Thyroid gland (tissue), 4 donors: ENCODE results near the gene OGFRL1. TPM values are rescaled to one million over a fixed set of nuclear protein-coding genes. Genes with fewer than 3 reads are reported as not detected.

Source experiments
- DNase-seq, 2 donors: peaks; one replicate each; pipeline ENCODE4 v3.0.0-alpha.2; 2019
- H3K27ac ChIP-seq, 3 donors: fragments of 200-600 bp; sonication (generic); 1 replicate in 2 of 3; 2 replicates in 1 of 3; pipeline ENCODE4 v1.5.1; 2016 to 2019; ENCODE audit warnings: mild to moderate bottlenecking in 1 of 3, moderate library complexity in 1 of 3
- H3K27me3 ChIP-seq: fragments of 200-600 bp; sonication (generic); one replicate; pipeline ENCODE4 v1.5.1; 2019
- H3K36me3 ChIP-seq, 2 donors: fragments of 200-600 bp; sonication (generic); one replicate each; pipeline ENCODE4 v1.5.1; 2016 to 2019
- H3K4me1 ChIP-seq, 2 donors: fragments of 200-600 bp; sonication (generic); one replicate each; pipeline ENCODE4 v1.5.1; 2017 to 2019
- H3K4me3 ChIP-seq, 3 donors: fragments of 200-600 bp; sonication (generic); replicated peaks in 1 of 3; 1 replicate in 2 of 3; 2 replicates in 1 of 3; pipeline ENCODE4 v1.5.1; 2016; ENCODE audit warnings: mild to moderate bottlenecking in 1 of 3
- H3K9me3 ChIP-seq: fragments of 200-600 bp; sonication (generic); one replicate; pipeline ENCODE4 v1.5.1; 2017
- POLR2A ChIP-seq, 2 donors: fragments of 450-650 bp; IDR thresholded peaks; one replicate each; pipeline ENCODE4 v1.6.1; 2017; ENCODE audit warnings: antibody characterized with exemption in 2 of 2, mild to moderate bottlenecking in 2 of 2, moderate library complexity in 1 of 2
- WGBS, 2 donors: methylation state at CpG; one replicate each; pipeline ENCODE4 v1.1.5; 2017; 5-methylcytosine and 5-hydroxymethylcytosine counted together
- intact Hi-C: fragments of 100-400 bp; cut with DNase I; formaldehyde crosslinking; loops from one replicate; pipeline ENCODE4 v1.15.1; 2023
- total RNA-seq, 4 donors: library from RNA; depleted of rRNA; stranded (reverse); fragments of >200 nt; gene quantifications; one replicate each; pipeline ENCODE4 v1.2.3, GENCODE V29; 2016
- TF ChIP-seq, protein P1 (sequence below), 6 experiments: fragments of 200-600 bp in 3 of 6; fragments of 450-650 bp in 3 of 6; sonication (generic) in 3 of 6; IDR thresholded peaks; one replicate each; pipeline ENCODE4 v1.5.1; 2016 to 2019; ENCODE audit warnings: antibody characterized with exemption in 6 of 6, mild to moderate bottlenecking in 2 of 6, inconsistent platforms in 1 of 6, moderate library complexity in 1 of 6

Gene OGFRL1
- total RNA-seq, 4 donors from 2014 or later = 12.1 to 27.3 (median 18.0) TPM

DNA sequence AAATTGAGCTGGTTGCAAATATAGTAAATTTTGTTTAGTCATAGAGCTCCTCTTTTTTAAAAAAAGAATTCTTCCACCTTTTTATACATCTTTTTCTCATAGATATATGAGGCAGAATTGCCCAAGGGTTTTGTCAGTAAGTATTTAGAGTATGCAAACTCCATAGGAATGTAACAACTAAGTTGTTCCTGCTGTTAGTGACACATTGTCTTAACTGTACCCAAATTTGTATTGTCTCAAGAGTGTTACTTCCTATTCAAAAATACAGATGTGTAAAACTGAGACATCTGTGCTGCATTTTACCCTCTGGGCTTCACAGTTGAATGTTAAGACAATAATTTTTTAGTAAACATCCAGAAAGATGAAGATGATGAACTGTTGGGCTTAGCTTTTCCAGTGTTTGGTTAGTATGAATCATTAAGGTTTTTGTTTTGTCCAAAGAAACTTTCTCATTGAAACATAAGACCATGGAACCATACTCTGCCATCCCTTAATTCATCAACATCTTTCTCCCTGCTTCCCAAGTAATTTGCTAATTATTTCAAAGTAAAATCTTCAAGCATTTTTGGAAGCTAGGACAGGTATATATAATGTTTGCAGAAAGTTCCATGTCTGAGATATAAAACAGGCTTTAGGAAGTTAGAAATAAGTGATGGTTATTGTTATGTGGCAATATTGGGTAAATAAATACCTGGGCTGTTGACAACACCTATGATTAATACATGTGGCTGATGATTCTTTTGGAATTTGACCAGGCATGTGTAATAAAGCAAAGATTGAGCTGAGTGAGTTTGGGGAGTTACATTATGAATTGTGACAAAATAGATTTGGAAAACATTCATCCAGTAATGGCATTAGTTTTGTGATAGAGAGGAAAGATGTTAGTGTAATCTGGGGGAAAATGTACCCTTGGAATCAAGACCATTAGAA lies 11.2 kb downstream of the OGFRL1 start:
- Histone ChIP-seq H3K9me3 (no peaks in the 10 kb centered on the region), H3K4me1 (no peaks in the 10 kb centered on the region), H3K36me3 (peaks cover 0 to 3% of the 10 kb centered on the region in 2 donors), H3K27ac (no peak overlapping the region), H3K4me3 (no peak overlapping the region), H3K27me3 (no peaks in the 10 kb centered on the region)
- intact Hi-C loops = no loop called here
- DNase-seq = no peak
- TF ChIP-seq POLR2A (IDR thresholded peaks at IDR 0.05) = no peak
- TF ChIP-seq, protein P1, sequence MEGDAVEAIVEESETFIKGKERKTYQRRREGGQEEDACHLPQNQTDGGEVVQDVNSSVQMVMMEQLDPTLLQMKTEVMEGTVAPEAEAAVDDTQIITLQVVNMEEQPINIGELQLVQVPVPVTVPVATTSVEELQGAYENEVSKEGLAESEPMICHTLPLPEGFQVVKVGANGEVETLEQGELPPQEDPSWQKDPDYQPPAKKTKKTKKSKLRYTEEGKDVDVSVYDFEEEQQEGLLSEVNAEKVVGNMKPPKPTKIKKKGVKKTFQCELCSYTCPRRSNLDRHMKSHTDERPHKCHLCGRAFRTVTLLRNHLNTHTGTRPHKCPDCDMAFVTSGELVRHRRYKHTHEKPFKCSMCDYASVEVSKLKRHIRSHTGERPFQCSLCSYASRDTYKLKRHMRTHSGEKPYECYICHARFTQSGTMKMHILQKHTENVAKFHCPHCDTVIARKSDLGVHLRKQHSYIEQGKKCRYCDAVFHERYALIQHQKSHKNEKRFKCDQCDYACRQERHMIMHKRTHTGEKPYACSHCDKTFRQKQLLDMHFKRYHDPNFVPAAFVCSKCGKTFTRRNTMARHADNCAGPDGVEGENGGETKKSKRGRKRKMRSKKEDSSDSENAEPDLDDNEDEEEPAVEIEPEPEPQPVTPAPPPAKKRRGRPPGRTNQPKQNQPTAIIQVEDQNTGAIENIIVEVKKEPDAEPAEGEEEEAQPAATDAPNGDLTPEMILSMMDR (IDR thresholded peaks at IDR 0.05) = no peak

DNA sequence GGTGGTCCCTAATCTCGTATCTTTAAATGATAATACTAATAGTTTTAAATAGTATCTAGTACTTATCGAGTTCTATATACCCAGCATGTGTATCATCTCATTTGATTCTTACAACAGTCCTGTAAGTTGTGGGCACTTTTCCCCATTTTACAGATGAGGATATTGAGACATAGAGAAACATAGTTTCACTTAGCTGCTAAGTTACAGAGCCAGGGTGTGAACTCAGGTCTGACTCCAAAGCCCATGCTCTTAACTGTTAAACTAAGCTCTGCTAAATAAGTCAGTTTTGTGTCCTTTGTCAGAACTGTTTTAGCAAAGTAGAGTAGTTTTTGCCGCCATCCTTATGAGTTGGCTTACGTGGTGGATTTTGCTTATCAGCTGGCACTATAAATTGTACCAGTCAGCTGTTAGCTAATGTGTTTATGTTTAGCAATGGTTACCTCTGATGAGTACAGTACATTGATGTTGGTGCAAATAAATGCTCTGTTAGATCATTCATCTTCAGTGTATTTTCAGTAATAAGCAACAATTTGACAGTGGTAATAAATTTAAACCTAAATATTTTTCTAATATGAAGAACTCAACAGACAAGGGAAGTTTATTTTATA lies 12.1 kb downstream of the OGFRL1 start:
- WGBS, 2 donors = 95 to 96% methylated on average over 4 of the region's 4 CpGs
- Histone ChIP-seq H3K9me3 (no peaks in the 10 kb centered on the region), H3K4me3 (no peak overlapping the region), H3K36me3 (peaks cover 0 to 3% of the 10 kb centered on the region in 2 donors), H3K4me1 (no peaks in the 10 kb centered on the region), H3K27me3 (no peaks in the 10 kb centered on the region), H3K27ac (no peak overlapping the region)
- no peak for DNase-seq
- intact Hi-C loops = no loop called here
- TF ChIP-seq, protein P1 (IDR thresholded peaks at IDR 0.05) = no peak
- no peak for TF ChIP-seq POLR2A (IDR thresholded peaks at IDR 0.05)

DNA sequence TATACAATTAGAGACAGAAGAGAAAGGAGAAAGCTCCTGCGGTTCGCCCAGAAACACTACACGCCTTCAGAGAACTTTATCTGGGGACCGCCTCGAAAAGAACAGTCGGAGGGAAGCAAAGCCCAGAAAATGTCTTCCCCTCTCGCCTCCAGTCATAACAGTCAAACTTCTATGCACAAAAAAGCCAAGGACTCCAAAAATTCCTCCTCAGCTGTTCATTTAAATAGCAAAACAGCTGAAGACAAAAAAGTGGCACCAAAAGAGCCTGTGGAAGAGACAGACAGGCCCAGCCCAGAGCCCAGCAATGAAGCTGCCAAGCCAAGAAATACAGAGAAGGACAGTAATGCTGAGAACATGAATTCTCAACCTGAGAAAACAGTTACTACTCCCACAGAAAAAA lies 12.9 kb downstream of the OGFRL1 start:
- Histone ChIP-seq H3K27me3 (no peaks in the 10 kb centered on the region), H3K27ac (no peak overlapping the region), H3K36me3 (peaks cover 0 to 3% of the 10 kb centered on the region in 2 donors), H3K4me1 (no peaks in the 10 kb centered on the region), H3K4me3 (no peak overlapping the region), H3K9me3 (no peaks in the 10 kb centered on the region)
- 92 to 96% methylated on average over 7 of the region's 7 CpGs for WGBS, 2 donors
- intact Hi-C loops = no loop called here
- DNase-seq = no peak
- no peak for TF ChIP-seq POLR2A (IDR thresholded peaks at IDR 0.05)
- TF ChIP-seq, protein P1 (IDR thresholded peaks at IDR 0.05) = no peak

GRCh38 chr6:71309656-71310055 lies 21.0 kb downstream of the OGFRL1 start:
- TF ChIP-seq, protein P1 (IDR thresholded peaks at IDR 0.05) = no peak
- TF ChIP-seq POLR2A (IDR thresholded peaks at IDR 0.05) = no peak
- no peaks in the 10 kb centered on the region for H3K27me3 ChIP-seq
- no peaks in the 10 kb centered on the region for H3K9me3 ChIP-seq
- no peaks in the 10 kb centered on the region for H3K4me1 ChIP-seq
- H3K27ac ChIP-seq = no peak overlapping the region
- intact Hi-C loops = no loop called here
- 75 to 85% methylated on average over 2 of the region's 2 CpGs for WGBS, 2 donors
- DNase-seq = no peak
- H3K36me3 ChIP-seq = no peaks in the 10 kb centered on the region
- no peak overlapping the region for H3K4me3 ChIP-seq

DNA sequence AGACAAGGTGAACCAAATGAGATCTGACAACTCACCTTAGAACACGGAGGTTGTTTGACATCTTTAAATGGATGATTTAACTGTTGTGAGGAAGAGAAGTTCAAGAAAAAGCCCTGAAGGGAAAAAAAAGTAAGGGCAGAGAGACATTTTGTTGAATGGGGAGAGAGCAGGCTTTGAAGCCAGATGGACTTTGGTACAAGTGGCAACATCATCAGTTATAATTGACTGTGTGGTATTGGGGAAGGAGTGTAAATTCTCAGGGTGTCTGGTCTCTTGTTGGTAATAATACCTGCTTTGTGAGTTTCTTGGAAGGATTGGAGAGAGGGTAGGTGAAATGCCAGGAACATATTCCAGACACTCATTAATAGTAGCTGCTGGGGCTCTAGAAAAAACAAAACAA lies 21.6 kb downstream of the OGFRL1 start:
- no peak for DNase-seq
- TF ChIP-seq, protein P1 (IDR thresholded peaks at IDR 0.05) = no peak
- no peak for TF ChIP-seq POLR2A (IDR thresholded peaks at IDR 0.05)
- H3K4me3 ChIP-seq = no peak overlapping the region
- intact Hi-C loops = no loop called here
- 62 to 87% methylated on average over 1 of the region's 1 CpG for WGBS, 2 donors
- H3K27ac ChIP-seq = no peak overlapping the region
- H3K9me3 ChIP-seq = no peaks in the 10 kb centered on the region
- no peaks in the 10 kb centered on the region for H3K4me1 ChIP-seq
- H3K36me3 ChIP-seq = no peaks in the 10 kb centered on the region
- H3K27me3 ChIP-seq = no peaks in the 10 kb centered on the region
